HepG2 (cell line): ENCODE measurements around the gene EPS8. TPM values are rescaled to one million over a fixed set of nuclear protein-coding genes. Genes with fewer than 3 reads are reported as not detected.

ENCODE experiments used
- ATAC-seq: fragments of 200-7000 bp; cut with Tn5 transposase; 3 replicates; pipeline ENCODE4 v1.9.1; 2020; ENCODE audit warnings: mild to moderate bottlenecking, moderate library complexity
- BruUV-seq: library from RNA; stranded (reverse); fragments of 400-500 nt; replicated peaks from 2 replicates; lab custom pipeline; 2021; lab: Mats Ljungman, UMichigan
- CTCF ChIA-PET: fragments of 300-600 bp; formaldehyde crosslinking; extraction: SDS; loops from one replicate; lab custom pipeline; 2021; ENCODE audit warnings: low total read pairs, inconsistent platforms, low intra/inter-chr PET ratio; lab: Yijun Ruan, JAX
- POLR2A ChIA-PET: fragments of 350-600 bp; sonication (Branson Sonifier 250); formaldehyde crosslinking; loops from one replicate; lab custom pipeline; 2020; ENCODE audit warnings: antibody characterized with exemption, inconsistent platforms; lab: Yijun Ruan, JAX
- DNase-seq: peaks from one replicate; pipeline ENCODE4 v3.0.0-alpha.2; 2015; ENCODE audit warnings: low spot score
- FAIRE-seq: peaks from 3 replicates; lab custom pipeline; 2011; peaks lifted over from hg19 to GRCh38; lab: Jason Lieb, UNC
- H2AFZ ChIP-seq: one replicate; pipeline ENCODE4 v1.6.1; 2011; ENCODE audit warnings: low read length, inconsistent platforms
- H3K27ac ChIP-seq: fragments of 300-600 bp; 3 replicates; pipeline ENCODE4 v1.8.0; 2011; ENCODE audit warnings: mixed run types, mild to moderate bottlenecking, mixed read lengths, low read length, inconsistent platforms; ENCODE audit not compliant: insufficient read depth; ENCODE audit errors: extremely low read length
- H3K27me3 ChIP-seq, 2 experiments: fragments of 200-600 bp in 1 of 2; 2 replicates in 1 of 2; 3 replicates in 1 of 2; pipeline versions ENCODE4 v1.6.0 to v1.8.0; 2011; ENCODE audit warnings: low read length in 2 of 2, mild to moderate bottlenecking in 2 of 2, moderate library complexity in 2 of 2, inconsistent platforms in 1 of 2; ENCODE audit not compliant: insufficient read depth in 2 of 2, control insufficient read depth in 1 of 2
- H3K36me3 ChIP-seq, 2 experiments: fragments of 200-600 bp in 1 of 2; replicated peaks in 1 of 2; 2 replicates in 1 of 2; 3 replicates in 1 of 2; pipeline versions ENCODE4 v1.5.1 to v1.8.0; 2011; ENCODE audit warnings: low read length in 2 of 2, inconsistent platforms in 1 of 2; ENCODE audit not compliant: insufficient read depth in 2 of 2, control insufficient read depth in 1 of 2
- H3K4me1 ChIP-seq: 2 replicates; pipeline ENCODE4 v1.5.1; 2012; ENCODE audit warnings: low read length, inconsistent platforms; ENCODE audit not compliant: insufficient read depth
- H3K4me2 ChIP-seq: 2 replicates; pipeline ENCODE4 v1.6.0; 2011; ENCODE audit warnings: low read depth, low read length, inconsistent platforms
- H3K4me3 ChIP-seq, 3 experiments: fragments of 200-600 bp in 1 of 3; sonication (generic), shearing (Covaris generic) in 1 of 3; replicated peaks in 1 of 3; 2 replicates each; pipeline ENCODE4 v1.5.1; 2011 to 2016; ENCODE audit warnings: low read length in 3 of 3, inconsistent platforms in 2 of 3, low read depth in 2 of 3, mild to moderate bottlenecking in 2 of 3, control low read depth in 1 of 3, mixed read lengths in 1 of 3; ENCODE audit not compliant: insufficient read depth in 1 of 3
- H3K79me2 ChIP-seq: one replicate; pipeline ENCODE4 v1.6.1; 2011; ENCODE audit warnings: low read length, inconsistent platforms; ENCODE audit not compliant: insufficient read depth
- H3K9ac ChIP-seq: 2 replicates; pipeline ENCODE4 v1.6.0; 2011; ENCODE audit warnings: mild to moderate bottlenecking, low read depth, low read length, inconsistent platforms; ENCODE audit not compliant: insufficient read depth
- H3K9me3 ChIP-seq: 2 replicates; pipeline ENCODE4 v1.5.1; 2012; ENCODE audit warnings: mild to moderate bottlenecking, low read length
- H4K20me1 ChIP-seq: 2 replicates; pipeline ENCODE4 v1.6.0; 2011; ENCODE audit warnings: inconsistent platforms, mild to moderate bottlenecking, low read length, moderate library complexity; ENCODE audit not compliant: insufficient read depth
- ATRX ChIP-seq: sonication (generic); formaldehyde crosslinking; IDR thresholded peaks from 2 replicates; pipeline ENCODE4 v1.4.0; 2020; ENCODE audit warnings: missing genetic modification reagents, borderline replicate concordance
- HES4 ChIP-seq: sonication (generic); formaldehyde crosslinking; IDR thresholded peaks from 2 replicates; pipeline ENCODE4 v1.9.0; 2021; ENCODE audit warnings: mild to moderate bottlenecking, missing genetic modification reagents, borderline replicate concordance
- KAT2B ChIP-seq: fragments of 150-350 bp; IDR thresholded peaks from 2 replicates; pipeline ENCODE4 v1.6.1; 2014; ENCODE audit warnings: low read depth, low read length, borderline replicate concordance
- SIX4 ChIP-seq: sonication (generic); formaldehyde crosslinking; IDR thresholded peaks from 2 replicates; pipeline ENCODE4 v1.4.0; 2020; ENCODE audit warnings: missing genetic modification reagents
- SNAI1 ChIP-seq: sonication (generic); formaldehyde crosslinking; IDR thresholded peaks from 2 replicates; pipeline ENCODE4 v1.5.0; 2020; ENCODE audit warnings: mild to moderate bottlenecking, missing genetic modification reagents, borderline replicate concordance
- U2AF2 ChIP-seq: fragments of 200-400 bp; formaldehyde crosslinking; IDR thresholded peaks from 2 replicates; pipeline ENCODE4 v1.6.1; 2017; ENCODE audit warnings: low read depth, mild to moderate bottlenecking, low read length
- ZFYVE20 ChIP-seq: sonication (generic); formaldehyde crosslinking; IDR thresholded peaks from 2 replicates; pipeline ENCODE4 v1.8.0; 2023; ENCODE audit warnings: low read depth, mild to moderate bottlenecking, moderate library complexity, missing genetic modification reagents, borderline replicate concordance
- ZNF317 ChIP-seq: sonication (generic); formaldehyde crosslinking; IDR thresholded peaks from 2 replicates; pipeline ENCODE4 v1.5.0; 2020; ENCODE audit warnings: mild to moderate bottlenecking, missing genetic modification reagents
- ZNF607 ChIP-seq: sonication (generic); formaldehyde crosslinking; IDR thresholded peaks from 2 replicates; pipeline ENCODE4 v1.5.1; 2020; ENCODE audit warnings: missing genetic modification reagents, mild to moderate bottlenecking, borderline replicate concordance
- ZNF616 ChIP-seq: sonication (generic); formaldehyde crosslinking; IDR thresholded peaks from 2 replicates; pipeline ENCODE4 v1.5.0; 2020; ENCODE audit warnings: low read depth, mild to moderate bottlenecking, missing genetic modification reagents
- ZNF720 ChIP-seq: sonication (generic); formaldehyde crosslinking; IDR thresholded peaks from 2 replicates; pipeline ENCODE4 v1.4.0; 2020; ENCODE audit warnings: missing genetic modification reagents
- ZSCAN9 ChIP-seq: IDR thresholded peaks from 2 replicates; pipeline ENCODE4 v1.6.1; 2016; ENCODE audit warnings: borderline replicate concordance
- WGBS: methylation state at CpG from one replicate; pipeline ENCODE4 v1.1.6; 2017; ENCODE audit warnings: low lambda C conversion rate; 5-methylcytosine and 5-hydroxymethylcytosine counted together
- in situ Hi-C: cut with HindIII; loops from 2 replicates; pipeline ENCODE4 v1.10.0; 2017; ENCODE audit warnings: low pct_unique_long_range_greater_than_20kb; ENCODE audit not compliant: extremely low pct_ligation_motif_present
- intact Hi-C: fragments of 100-400 bp; cut with micrococcal nuclease; formaldehyde crosslinking; loops from one replicate; pipeline ENCODE4 v1.10.0; 2022; ENCODE audit not compliant: unreplicated experiment
- polyA plus RNA-seq, 8 experiments: library from polyadenylated mRNA; depleted of rRNA in 3 of 8; stranded (reverse) in 7 of 8; unstranded in 1 of 8; fragments of >200 nt; fragmentation: Illumina TruSeq in 4 of 8; extraction: Trizol in 4 of 8; gene quantifications; 2 replicates each; pipeline versions ENCODE4 v1.2.1 to v1.2.3, GENCODE V29; 2011 to 2016; ENCODE audit warnings: low read depth in 4 of 8, missing spikeins in 1 of 8, mixed read lengths in 1 of 8; ENCODE audit not compliant: insufficient read depth in 1 of 8
- total RNA-seq, 5 experiments: library from RNA; depleted of rRNA; stranded (reverse); fragments of >200 nt; fragmentation: Illumina TruSeq; extraction: Trizol; gene quantifications; 2 replicates each; pipeline ENCODE4 v1.2.3, GENCODE V29; 2016; ENCODE audit warnings: low read depth in 1 of 5
- TF ChIP-seq, protein P1 (sequence below): sonication (generic); formaldehyde crosslinking; IDR thresholded peaks from 2 replicates; pipeline ENCODE4 v1.8.0; 2022; ENCODE audit warnings: missing genetic modification reagents, mild to moderate bottlenecking, moderate library complexity, borderline replicate concordance
- TF ChIP-seq, protein P2 (sequence below): sonication (generic); formaldehyde crosslinking; IDR thresholded peaks from 2 replicates; pipeline ENCODE4 v1.4.0; 2020; ENCODE audit warnings: missing genetic modification reagents
- TF ChIP-seq, protein P3 (sequence below): sonication (generic); formaldehyde crosslinking; IDR thresholded peaks from 2 replicates; pipeline ENCODE4 v1.4.0; 2020; ENCODE audit warnings: missing genetic modification reagents

The EPS8 gene
- total and polyA plus RNA-seq, 2 of the 13 experiments (the other 11 are each of a cell fraction or from before 2014, with no cell fraction given) = 37.1 to 43.4 TPM

DNA sequence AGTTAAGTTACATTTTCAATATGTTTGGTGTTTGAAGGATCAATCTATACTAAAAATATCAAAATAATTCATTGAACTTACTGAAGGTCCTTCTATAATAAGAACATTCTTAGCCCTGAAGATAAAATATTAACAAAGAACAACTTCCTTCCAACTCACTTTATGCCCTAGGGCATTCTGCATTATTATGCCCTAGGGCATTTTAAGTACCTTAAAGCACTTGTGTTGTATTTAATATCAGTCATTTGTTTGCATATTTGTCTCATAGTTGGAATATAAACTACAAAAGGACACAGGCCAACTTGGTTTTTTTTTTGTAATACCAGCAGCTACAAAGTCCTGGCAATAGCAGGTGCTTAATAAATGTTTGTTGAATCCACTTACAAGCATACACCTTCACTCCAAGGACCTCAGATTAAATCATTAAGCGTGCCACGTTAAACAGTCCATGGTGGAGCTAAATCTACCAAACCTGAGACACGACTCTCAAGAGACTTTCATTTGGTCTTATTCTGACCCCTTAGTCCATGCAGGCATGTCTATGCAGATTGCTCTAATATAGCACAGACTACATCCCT is 50.7 kb downstream of the EPS8 start:
- Histone ChIP-seq H2AFZ (no peak overlapping the region), H3K4me3 (no peak overlapping the region), H4K20me1 (no peaks in the 10 kb centered on the region)
- intact Hi-C loops = no loop called here
- DNase-seq (no peak), FAIRE-seq (no peak)
- BruUV-seq = no TSS peak
- no peak for TF ChIP-seq ZNF317 (CRISPR knock-in tag)
- TF ChIP-seq ATRX (CRISPR knock-in tag) = no peak
- TF ChIP-seq, protein P1, sequence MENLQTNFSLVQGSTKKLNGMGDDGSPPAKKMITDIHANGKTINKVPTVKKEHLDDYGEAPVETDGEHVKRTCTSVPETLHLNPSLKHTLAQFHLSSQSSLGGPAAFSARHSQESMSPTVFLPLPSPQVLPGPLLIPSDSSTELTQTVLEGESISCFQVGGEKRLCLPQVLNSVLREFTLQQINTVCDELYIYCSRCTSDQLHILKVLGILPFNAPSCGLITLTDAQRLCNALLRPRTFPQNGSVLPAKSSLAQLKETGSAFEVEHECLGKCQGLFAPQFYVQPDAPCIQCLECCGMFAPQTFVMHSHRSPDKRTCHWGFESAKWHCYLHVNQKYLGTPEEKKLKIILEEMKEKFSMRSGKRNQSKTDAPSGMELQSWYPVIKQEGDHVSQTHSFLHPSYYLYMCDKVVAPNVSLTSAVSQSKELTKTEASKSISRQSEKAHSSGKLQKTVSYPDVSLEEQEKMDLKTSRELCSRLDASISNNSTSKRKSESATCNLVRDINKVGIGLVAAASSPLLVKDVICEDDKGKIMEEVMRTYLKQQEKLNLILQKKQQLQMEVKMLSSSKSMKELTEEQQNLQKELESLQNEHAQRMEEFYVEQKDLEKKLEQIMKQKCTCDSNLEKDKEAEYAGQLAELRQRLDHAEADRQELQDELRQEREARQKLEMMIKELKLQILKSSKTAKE (CRISPR knock-in tag) = no peak
- no peak for TF ChIP-seq HES4 (CRISPR knock-in tag)
- TF ChIP-seq ZNF607 = no peak
- no peak for TF ChIP-seq ZSCAN9 (CRISPR knock-in tag)
- TF ChIP-seq U2AF2 = no peak
- TF ChIP-seq, protein P2, sequence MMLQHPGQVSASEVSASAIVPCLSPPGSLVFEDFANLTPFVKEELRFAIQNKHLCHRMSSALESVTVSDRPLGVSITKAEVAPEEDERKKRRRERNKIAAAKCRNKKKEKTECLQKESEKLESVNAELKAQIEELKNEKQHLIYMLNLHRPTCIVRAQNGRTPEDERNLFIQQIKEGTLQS = no peak
- no peak for TF ChIP-seq SNAI1 (CRISPR knock-in tag)
- no peak for TF ChIP-seq ZFYVE20
- no peak for TF ChIP-seq ZNF720 (CRISPR knock-in tag)
- no peak for TF ChIP-seq ZNF616 (CRISPR knock-in tag)
- no peak for TF ChIP-seq KAT2B
- TF ChIP-seq, protein P3, sequence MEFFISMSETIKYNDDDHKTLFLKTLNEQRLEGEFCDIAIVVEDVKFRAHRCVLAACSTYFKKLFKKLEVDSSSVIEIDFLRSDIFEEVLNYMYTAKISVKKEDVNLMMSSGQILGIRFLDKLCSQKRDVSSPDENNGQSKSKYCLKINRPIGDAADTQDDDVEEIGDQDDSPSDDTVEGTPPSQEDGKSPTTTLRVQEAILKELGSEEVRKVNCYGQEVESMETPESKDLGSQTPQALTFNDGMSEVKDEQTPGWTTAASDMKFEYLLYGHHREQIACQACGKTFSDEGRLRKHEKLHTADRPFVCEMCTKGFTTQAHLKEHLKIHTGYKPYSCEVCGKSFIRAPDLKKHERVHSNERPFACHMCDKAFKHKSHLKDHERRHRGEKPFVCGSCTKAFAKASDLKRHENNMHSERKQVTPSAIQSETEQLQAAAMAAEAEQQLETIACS (CRISPR knock-in tag) = no peak
- TF ChIP-seq SIX4 (CRISPR knock-in tag) = no peak
- TF ChIP-seq, all 625 proteins: peak for 0
- no peak for ATAC-seq
- Histone ChIP-seq H3K36me3 (peaks cover 0 to 1% of the 10 kb centered on the region in 2 experiments; a peak in 1 of 5 replicates), H3K79me2 (peaks cover 50% of the 10 kb centered on the region), H3K27me3 (no peaks in the 10 kb centered on the region), H3K4me1 (no peaks in the 10 kb centered on the region), H3K4me2 (no peak overlapping the region), H3K27ac (no peak overlapping the region), H3K9me3 (no peaks in the 10 kb centered on the region), H3K9ac (no peak overlapping the region)
- POLR2A ChIA-PET = no interaction called here
- in situ Hi-C loops = no loop called here
- 95% methylated on average over 3 of the region's 3 CpGs for WGBS
- CTCF ChIA-PET = no interaction called here
